Keratinocyte (primary cell): Measurements from ENCODE around the gene PNCK. TPM values are rescaled to one million over a fixed set of nuclear protein-coding genes. Genes with fewer than 3 reads are reported as not detected.

Source experiments
- DNase-seq: peaks from one replicate; pipeline ENCODE4 v3.0.0-alpha.2; 2011; ENCODE audit warnings: low read depth, missing footprints, low spot score
- FAIRE-seq: peaks from 2 replicates; lab custom pipeline; 2011; peaks lifted over from hg19 to GRCh38; lab: Jason Lieb, UNC
- H2AFZ ChIP-seq: 2 replicates; pipeline ENCODE4 v1.6.0; 2012; ENCODE audit warnings: low read length, control low read depth, inconsistent platforms; ENCODE audit not compliant: control insufficient read depth
- H3K27ac ChIP-seq: 2 replicates; pipeline ENCODE4 v1.5.1; 2011; ENCODE audit warnings: low read length; ENCODE audit not compliant: control insufficient read depth, insufficient read depth
- H3K27me3 ChIP-seq: 3 replicates; pipeline ENCODE4 v1.6.0; 2011; ENCODE audit warnings: low read length; ENCODE audit not compliant: control insufficient read depth, insufficient read depth; ENCODE audit errors: extremely low read depth
- H3K36me3 ChIP-seq, 2 experiments: 2 replicates in 1 of 2; 3 replicates in 1 of 2; pipeline ENCODE4 v1.5.1; 2011; ENCODE audit warnings: low read length in 2 of 2, mild to moderate bottlenecking in 1 of 2; ENCODE audit not compliant: control insufficient read depth in 2 of 2, insufficient read depth in 2 of 2; ENCODE audit errors: extremely low read depth in 1 of 2
- H3K4me1 ChIP-seq: 3 replicates; pipeline ENCODE4 v1.5.1; 2011; ENCODE audit warnings: low read length; ENCODE audit not compliant: control insufficient read depth, insufficient read depth; ENCODE audit errors: extremely low read depth
- H3K4me2 ChIP-seq: 3 replicates; pipeline ENCODE4 v1.6.0; 2011; ENCODE audit warnings: low read depth, low read length; ENCODE audit not compliant: control insufficient read depth, insufficient read depth; ENCODE audit errors: extremely low read depth
- H3K4me3 ChIP-seq, 3 experiments: fragments of 200-600 bp in 1 of 3; sonication (generic) in 1 of 3; 2 replicates in 2 of 3; 3 replicates in 1 of 3; pipeline ENCODE4 v1.5.1; 2011 to 2016; ENCODE audit warnings: low read length in 3 of 3, mild to moderate bottlenecking in 3 of 3, control low read depth in 2 of 3, inconsistent platforms in 1 of 3, low read depth in 1 of 3, mixed read lengths in 1 of 3, mixed run types in 1 of 3, moderate library complexity in 1 of 3; ENCODE audit not compliant: control insufficient read depth in 2 of 3, insufficient read depth in 2 of 3; ENCODE audit errors: extremely low read depth in 1 of 3
- H3K79me2 ChIP-seq: 2 replicates; pipeline ENCODE4 v1.6.0; 2012; ENCODE audit warnings: low read length; ENCODE audit not compliant: control insufficient read depth, insufficient read depth
- H3K9ac ChIP-seq: 3 replicates; pipeline ENCODE4 v1.6.0; 2011; ENCODE audit warnings: low read length; ENCODE audit not compliant: control insufficient read depth, insufficient read depth; ENCODE audit errors: extremely low read depth
- H3K9me1 ChIP-seq: 3 replicates; pipeline ENCODE4 v1.6.0; 2011; ENCODE audit warnings: low read length; ENCODE audit not compliant: control insufficient read depth, insufficient read depth; ENCODE audit errors: extremely low read depth
- H3K9me3 ChIP-seq: 2 replicates; pipeline ENCODE4 v1.5.1; 2012; ENCODE audit warnings: low read depth, low read length; ENCODE audit not compliant: control insufficient read depth
- H4K20me1 ChIP-seq: 3 replicates; pipeline ENCODE4 v1.6.0; 2011; ENCODE audit warnings: low read length; ENCODE audit not compliant: control insufficient read depth, insufficient read depth; ENCODE audit errors: extremely low read depth
- EZH2 ChIP-seq: IDR thresholded peaks from one replicate; pipeline ENCODE4 v1.6.1; 2012; ENCODE audit warnings: inconsistent platforms, mild to moderate bottlenecking, low read length, moderate library complexity
- dilution Hi-C: fragments of 300-500 bp; cut with MboI; formaldehyde crosslinking; loops from one replicate; pipeline ENCODE4 v1.7.0; 2020; ENCODE audit warnings: low sequenced_read_pairs; ENCODE audit not compliant: extremely low pct_ligation_motif_present
- polyA plus RNA-seq, 5 experiments: library from polyadenylated mRNA; depleted of rRNA in 3 of 5; stranded (reverse) in 3 of 5; stranded (forward) in 1 of 5; unstranded in 1 of 5; fragments of >200 nt; gene quantifications; 1 replicate in 1 of 5; 2 replicates in 3 of 5; 3 replicates in 1 of 5; pipeline versions ENCODE4 v1.2.1 to v1.2.3, GENCODE V29; 2011 to 2012; ENCODE audit warnings: missing spikeins in 2 of 5, low read depth in 1 of 5, low replicate concordance in 1 of 5
- TF ChIP-seq, protein P1 (sequence below), 3 experiments: IDR thresholded peaks in 1 of 3; conservative IDR thresholded peaks in 1 of 3; optimal IDR thresholded peaks in 1 of 3; 2 replicates in 2 of 3; 3 replicates in 1 of 3; pipeline versions ENCODE3 to v1.5.1; 2011; ENCODE audit warnings: low read length in 3 of 3, mild to moderate bottlenecking in 3 of 3, moderate library complexity in 2 of 3, control low read depth in 1 of 3, inconsistent platforms in 1 of 3; ENCODE audit not compliant: insufficient read depth in 2 of 3; ENCODE audit errors: extremely low read depth in 1 of 3

Gene PNCK
- polyA plus RNA-seq, 1 donor (not counting 4 experiments of a cell fraction or from before 2014, with no cell fraction given): 0.24 TPM

DNA sequence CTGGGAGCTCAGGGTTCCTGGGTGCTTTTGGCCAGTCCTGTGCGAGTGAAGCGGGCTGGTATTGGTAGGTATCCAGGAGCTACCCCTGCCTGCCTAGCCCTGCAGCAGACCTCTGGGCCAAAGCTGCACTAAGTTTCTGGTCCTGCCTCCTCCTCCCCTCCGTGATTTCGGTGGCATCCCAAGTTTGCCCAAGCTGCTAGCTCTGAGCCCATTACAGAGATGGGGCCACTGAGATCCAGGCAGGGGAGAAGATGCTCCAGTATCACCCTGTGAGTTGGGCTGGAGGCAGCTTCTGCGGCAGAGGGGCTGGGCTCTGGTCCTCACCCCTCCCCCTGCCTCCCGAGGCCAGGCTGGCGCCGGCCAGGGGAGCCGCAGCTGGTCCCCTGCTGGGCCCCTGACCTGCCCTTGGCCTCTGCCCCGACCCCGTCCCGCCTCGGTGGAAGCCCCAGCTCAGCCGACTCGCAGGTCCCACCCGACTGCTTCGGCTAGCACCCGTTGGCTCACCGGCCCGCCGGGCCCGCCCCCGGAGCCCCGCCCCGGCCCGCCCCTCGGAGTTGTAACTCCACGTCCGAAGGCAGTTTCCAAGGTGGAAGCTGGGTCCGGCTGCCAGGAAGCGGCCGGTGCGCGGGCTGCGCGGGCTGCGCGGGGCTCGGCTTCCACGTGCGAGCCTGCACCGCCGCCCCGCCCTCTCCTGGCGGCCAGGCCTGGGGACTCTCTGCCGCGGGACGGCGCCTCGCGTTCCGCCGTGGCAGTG is 26.8 kb downstream of the PNCK start, which contains the start of gene DUSP9:
Gene DUSP9 (plus strand): TSS at position 584 of the 754 bp plus-strand sequence. CDS start 751 bp downstream, outside the sequence.
- Histone ChIP-seq H3K9me1 (no peaks in the 10 kb centered on the region), H3K9me3 (peaks cover 1% of the 10 kb centered on the region), H3K27me3 (peaks cover 49% of the 10 kb centered on the region), H3K36me3 (no peaks in the 10 kb centered on the region), H3K9ac (no peak within 1 kb of the TSS), H3K4me3 (no peak within 1 kb of the TSS), H3K27ac (no peak within 1 kb of the TSS), H4K20me1 (no peaks in the 10 kb centered on the region), H3K79me2 (no peaks in the 10 kb centered on the region), H2AFZ (no peak within 1 kb of the TSS), H3K4me2 (peak within 1 kb of the TSS; percentile 54), H3K4me1 (peaks cover 7% of the 10 kb centered on the region)
- DNase-seq (no peak), FAIRE-seq (no peak)
- TF ChIP-seq, protein P1, sequence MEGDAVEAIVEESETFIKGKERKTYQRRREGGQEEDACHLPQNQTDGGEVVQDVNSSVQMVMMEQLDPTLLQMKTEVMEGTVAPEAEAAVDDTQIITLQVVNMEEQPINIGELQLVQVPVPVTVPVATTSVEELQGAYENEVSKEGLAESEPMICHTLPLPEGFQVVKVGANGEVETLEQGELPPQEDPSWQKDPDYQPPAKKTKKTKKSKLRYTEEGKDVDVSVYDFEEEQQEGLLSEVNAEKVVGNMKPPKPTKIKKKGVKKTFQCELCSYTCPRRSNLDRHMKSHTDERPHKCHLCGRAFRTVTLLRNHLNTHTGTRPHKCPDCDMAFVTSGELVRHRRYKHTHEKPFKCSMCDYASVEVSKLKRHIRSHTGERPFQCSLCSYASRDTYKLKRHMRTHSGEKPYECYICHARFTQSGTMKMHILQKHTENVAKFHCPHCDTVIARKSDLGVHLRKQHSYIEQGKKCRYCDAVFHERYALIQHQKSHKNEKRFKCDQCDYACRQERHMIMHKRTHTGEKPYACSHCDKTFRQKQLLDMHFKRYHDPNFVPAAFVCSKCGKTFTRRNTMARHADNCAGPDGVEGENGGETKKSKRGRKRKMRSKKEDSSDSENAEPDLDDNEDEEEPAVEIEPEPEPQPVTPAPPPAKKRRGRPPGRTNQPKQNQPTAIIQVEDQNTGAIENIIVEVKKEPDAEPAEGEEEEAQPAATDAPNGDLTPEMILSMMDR (optimal IDR thresholded peaks at IDR 0.05 in 1 of 3, IDR thresholded peaks at IDR 0.05 in 1 of 3, conservative IDR thresholded peaks at IDR 0.05 in 1 of 3; ENCODE audit: extremely low read depth in 1 of 3, insufficient read depth in 2 of 3, low read length in 3 of 3): no peak
- no peak for TF ChIP-seq EZH2
- dilution Hi-C loops: no loop called here

DNA sequence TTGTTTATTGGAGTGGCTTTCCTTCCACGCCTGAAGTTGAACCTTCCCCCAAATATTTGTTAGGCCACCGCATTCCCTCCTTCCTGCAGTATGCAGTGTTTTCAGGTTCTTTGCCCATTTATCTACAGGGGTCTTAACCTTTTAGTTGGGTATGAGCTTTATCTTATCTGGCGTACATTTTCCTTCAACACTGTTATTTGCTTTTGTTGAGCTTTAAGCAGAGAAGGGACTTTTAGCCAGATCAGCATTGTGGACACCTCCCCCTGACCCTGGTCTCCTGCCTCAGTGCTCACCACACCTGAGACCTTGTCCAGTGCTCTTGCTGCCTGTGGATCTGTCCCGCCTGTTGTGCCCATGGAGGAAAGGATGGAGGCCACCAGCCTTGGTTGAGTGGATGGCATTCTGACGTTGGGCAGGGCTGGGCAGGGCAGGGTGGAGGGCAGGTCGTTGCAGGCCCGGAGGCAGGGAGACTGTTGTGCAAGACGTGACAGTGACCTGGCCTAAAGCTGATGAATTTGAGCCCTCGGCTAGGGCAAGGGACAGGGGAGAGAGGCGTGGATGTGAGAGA is 27.6 kb downstream of the PNCK start:
- no peak overlapping the region for H3K4me3 ChIP-seq
- no peaks in the 10 kb centered on the region for H3K79me2 ChIP-seq
- H3K27ac ChIP-seq: no peak overlapping the region
- dilution Hi-C loops: no loop called here
- no peak overlapping the region for H3K9ac ChIP-seq
- H3K9me3 ChIP-seq: peaks cover 1% of the 10 kb centered on the region
- DNase-seq: no peak
- peaks cover 57% of the 10 kb centered on the region for H3K27me3 ChIP-seq
- H3K4me2 ChIP-seq: peak overlapping the region; percentile 54
- no peaks in the 10 kb centered on the region for H4K20me1 ChIP-seq
- no peak overlapping the region for H2AFZ ChIP-seq
- no peaks in the 10 kb centered on the region for H3K36me3 ChIP-seq
- no peaks in the 10 kb centered on the region for H3K9me1 ChIP-seq
- TF ChIP-seq, protein P1 (optimal IDR thresholded peaks at IDR 0.05 in 1 of 3, IDR thresholded peaks at IDR 0.05 in 1 of 3, conservative IDR thresholded peaks at IDR 0.05 in 1 of 3; ENCODE audit: extremely low read depth in 1 of 3, insufficient read depth in 2 of 3, low read length in 3 of 3): no peak
- peaks cover 7% of the 10 kb centered on the region for H3K4me1 ChIP-seq
- FAIRE-seq: no peak
